ENCODE results near the gene FNDC3B. TPM values are rescaled to one million over a fixed set of nuclear protein-coding genes. Genes with fewer than 3 reads are reported as not detected.
A peak's percentile ranks its signal among the peaks of the same experiment; 100 is the strongest.

FNDC3B gene
- total RNA-seq, 1 experiment from 2014 or later, result 173 TPM

DNA sequence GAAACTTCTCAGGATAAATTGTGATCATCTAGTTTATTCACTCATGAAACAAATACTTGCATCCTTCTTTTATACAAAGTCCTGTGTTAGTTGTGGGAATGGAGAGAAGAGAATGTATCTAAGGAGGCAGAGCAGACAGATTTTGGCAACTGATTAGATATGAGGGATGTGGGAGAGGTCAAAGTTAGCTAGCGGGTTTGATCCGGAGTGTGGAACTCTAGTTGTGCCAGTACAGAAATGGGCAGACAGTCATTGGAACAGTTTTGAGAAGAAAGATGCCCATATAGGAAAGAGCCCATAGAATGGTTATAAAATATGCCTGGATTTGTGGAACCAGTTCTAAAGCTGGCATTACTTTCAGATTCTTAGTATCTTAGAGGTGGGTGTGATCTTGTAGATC lies 141.1 kb downstream of the FNDC3B start:
- intact Hi-C loops (cut with micrococcal nuclease; ENCODE audit: unreplicated experiment) (no loop called here), in situ Hi-C loops (cut with HindIII; ENCODE audit: low pct_unique_long_range_greater_than_20kb, low sequenced_read_pairs) (no loop called here)
- ATAC-seq (no peak), DNase-seq (ENCODE audit: low read depth, low spot score) (no peak)
- BruUV-seq (replicated peaks), result no TSS peak
- Histone ChIP-seq H3K27ac (ENCODE audit: low read length) (peak overlapping the region; percentile 36), H3K27me3 (ENCODE audit: control insufficient read depth, insufficient read depth, low read length) (no peaks in the 10 kb centered on the region), H3K36me3 (ENCODE audit: control insufficient read depth, insufficient read depth, low read length) (no peaks in the 10 kb centered on the region), H3K4me1 (ENCODE audit: control insufficient read depth, insufficient read depth, low read length) (peaks cover 59% of the 10 kb centered on the region), H3K4me3 (ENCODE audit: low read depth in 2 of 2, low read length in 2 of 2) (no peak overlapping the region), H3K9me3 (ENCODE audit: control insufficient read depth, insufficient read depth, low read depth, low read length) (no peaks in the 10 kb centered on the region)
- ChIA-PET CTCF (no interaction called here), POLR2A (interaction anchor here (0.6 kb wide), 1 partner anchor 517 kb away, joined by 7 read pairs; no protein-coding TSS in a partner anchor)
- TF ChIP-seq, protein P1, sequence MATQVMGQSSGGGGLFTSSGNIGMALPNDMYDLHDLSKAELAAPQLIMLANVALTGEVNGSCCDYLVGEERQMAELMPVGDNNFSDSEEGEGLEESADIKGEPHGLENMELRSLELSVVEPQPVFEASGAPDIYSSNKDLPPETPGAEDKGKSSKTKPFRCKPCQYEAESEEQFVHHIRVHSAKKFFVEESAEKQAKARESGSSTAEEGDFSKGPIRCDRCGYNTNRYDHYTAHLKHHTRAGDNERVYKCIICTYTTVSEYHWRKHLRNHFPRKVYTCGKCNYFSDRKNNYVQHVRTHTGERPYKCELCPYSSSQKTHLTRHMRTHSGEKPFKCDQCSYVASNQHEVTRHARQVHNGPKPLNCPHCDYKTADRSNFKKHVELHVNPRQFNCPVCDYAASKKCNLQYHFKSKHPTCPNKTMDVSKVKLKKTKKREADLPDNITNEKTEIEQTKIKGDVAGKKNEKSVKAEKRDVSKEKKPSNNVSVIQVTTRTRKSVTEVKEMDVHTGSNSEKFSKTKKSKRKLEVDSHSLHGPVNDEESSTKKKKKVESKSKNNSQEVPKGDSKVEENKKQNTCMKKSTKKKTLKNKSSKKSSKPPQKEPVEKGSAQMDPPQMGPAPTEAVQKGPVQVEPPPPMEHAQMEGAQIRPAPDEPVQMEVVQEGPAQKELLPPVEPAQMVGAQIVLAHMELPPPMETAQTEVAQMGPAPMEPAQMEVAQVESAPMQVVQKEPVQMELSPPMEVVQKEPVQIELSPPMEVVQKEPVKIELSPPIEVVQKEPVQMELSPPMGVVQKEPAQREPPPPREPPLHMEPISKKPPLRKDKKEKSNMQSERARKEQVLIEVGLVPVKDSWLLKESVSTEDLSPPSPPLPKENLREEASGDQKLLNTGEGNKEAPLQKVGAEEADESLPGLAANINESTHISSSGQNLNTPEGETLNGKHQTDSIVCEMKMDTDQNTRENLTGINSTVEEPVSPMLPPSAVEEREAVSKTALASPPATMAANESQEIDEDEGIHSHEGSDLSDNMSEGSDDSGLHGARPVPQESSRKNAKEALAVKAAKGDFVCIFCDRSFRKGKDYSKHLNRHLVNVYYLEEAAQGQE (IDR thresholded peaks at IDR 0.05; ENCODE audit: insufficient read depth in 1 of 2, low read depth in 2 of 2, low read length in 1 of 2), result no peak
- no peak for TF ChIP-seq TCF7L2 (IDR thresholded peaks at IDR 0.05; ENCODE audit: low read depth, low read length)
- TF ChIP-seq, protein P2, sequence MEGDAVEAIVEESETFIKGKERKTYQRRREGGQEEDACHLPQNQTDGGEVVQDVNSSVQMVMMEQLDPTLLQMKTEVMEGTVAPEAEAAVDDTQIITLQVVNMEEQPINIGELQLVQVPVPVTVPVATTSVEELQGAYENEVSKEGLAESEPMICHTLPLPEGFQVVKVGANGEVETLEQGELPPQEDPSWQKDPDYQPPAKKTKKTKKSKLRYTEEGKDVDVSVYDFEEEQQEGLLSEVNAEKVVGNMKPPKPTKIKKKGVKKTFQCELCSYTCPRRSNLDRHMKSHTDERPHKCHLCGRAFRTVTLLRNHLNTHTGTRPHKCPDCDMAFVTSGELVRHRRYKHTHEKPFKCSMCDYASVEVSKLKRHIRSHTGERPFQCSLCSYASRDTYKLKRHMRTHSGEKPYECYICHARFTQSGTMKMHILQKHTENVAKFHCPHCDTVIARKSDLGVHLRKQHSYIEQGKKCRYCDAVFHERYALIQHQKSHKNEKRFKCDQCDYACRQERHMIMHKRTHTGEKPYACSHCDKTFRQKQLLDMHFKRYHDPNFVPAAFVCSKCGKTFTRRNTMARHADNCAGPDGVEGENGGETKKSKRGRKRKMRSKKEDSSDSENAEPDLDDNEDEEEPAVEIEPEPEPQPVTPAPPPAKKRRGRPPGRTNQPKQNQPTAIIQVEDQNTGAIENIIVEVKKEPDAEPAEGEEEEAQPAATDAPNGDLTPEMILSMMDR (IDR thresholded peaks at IDR 0.05), result no peak
- no peak for TF ChIP-seq POLR2AphosphoS5 (IDR thresholded peaks at IDR 0.05; ENCODE audit: low read depth, low read length)
- TF ChIP-seq SIN3A (IDR thresholded peaks at IDR 0.05; ENCODE audit: borderline replicate concordance, insufficient read depth, low read depth, low read length), result no peak

DNA sequence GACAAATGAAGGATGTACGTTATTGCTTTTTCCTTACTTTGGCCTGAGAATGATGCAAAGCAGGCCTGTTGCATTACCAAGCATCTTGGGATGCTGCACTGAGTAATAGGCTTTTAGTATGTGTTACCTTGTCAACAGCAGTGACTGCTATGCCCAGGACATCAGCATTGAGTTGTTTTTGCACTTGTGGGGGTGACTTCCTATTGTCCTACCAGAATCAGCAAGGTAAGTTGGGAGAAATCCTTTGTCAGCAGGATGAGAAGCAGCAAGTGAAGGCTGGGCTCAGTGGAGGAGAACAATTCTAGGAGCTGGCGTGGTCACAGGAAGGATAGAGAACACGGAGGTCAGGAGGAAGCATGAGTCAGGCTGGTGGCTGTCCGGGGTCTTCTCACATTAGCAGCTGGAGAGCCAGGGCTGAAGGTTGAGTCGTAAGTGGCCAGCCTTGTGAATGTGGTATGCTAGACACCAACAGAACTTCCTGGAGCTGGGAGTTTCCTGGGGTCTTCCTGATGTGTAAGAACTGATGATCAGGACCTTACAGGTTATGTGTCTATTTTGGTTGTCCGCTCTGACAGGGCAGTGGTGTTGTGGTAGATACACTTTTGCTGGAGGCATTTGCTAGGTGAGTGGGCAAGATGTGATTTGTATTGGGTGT lies 142.7 kb downstream of the FNDC3B start:
- no TSS peak for BruUV-seq (replicated peaks)
- Histone ChIP-seq H3K9me3 (ENCODE audit: control insufficient read depth, insufficient read depth, low read depth, low read length) (no peaks in the 10 kb centered on the region), H3K4me1 (ENCODE audit: control insufficient read depth, insufficient read depth, low read length) (peaks cover 51% of the 10 kb centered on the region), H3K4me3 (ENCODE audit: low read depth in 2 of 2, low read length in 2 of 2) (no peak overlapping the region), H3K36me3 (ENCODE audit: control insufficient read depth, insufficient read depth, low read length) (no peaks in the 10 kb centered on the region), H3K27ac (ENCODE audit: low read length) (peak overlapping the region; percentile 68), H3K27me3 (ENCODE audit: control insufficient read depth, insufficient read depth, low read length) (no peaks in the 10 kb centered on the region)
- POLR2A ChIA-PET, result interaction anchor here (0.5 kb wide), 1 partner anchor 11 kb away, joined by 3 read pairs; no protein-coding TSS in a partner anchor
- ATAC-seq (peak; percentile 71), DNase-seq (ENCODE audit: low read depth, low spot score) (no peak)
- in situ Hi-C loops (cut with HindIII; ENCODE audit: low pct_unique_long_range_greater_than_20kb, low sequenced_read_pairs) (no loop called here), intact Hi-C loops (cut with micrococcal nuclease; ENCODE audit: unreplicated experiment) (no loop called here)
- TF ChIP-seq TCF7L2 (IDR thresholded peaks at IDR 0.05; ENCODE audit: low read depth, low read length) (no peak), SIN3A (IDR thresholded peaks at IDR 0.05; ENCODE audit: borderline replicate concordance, insufficient read depth, low read depth, low read length) (no peak), POLR2AphosphoS5 (IDR thresholded peaks at IDR 0.05; ENCODE audit: low read depth, low read length) (no peak)
- TF ChIP-seq, protein P2 (IDR thresholded peaks at IDR 0.05), result no peak
- TF ChIP-seq, protein P1 (IDR thresholded peaks at IDR 0.05; ENCODE audit: insufficient read depth in 1 of 2, low read depth in 2 of 2, low read length in 1 of 2), result no peak
- CTCF ChIA-PET, result interaction anchor here (0.7 kb wide), 1 partner anchor 109 kb away, joined by 3 read pairs; no protein-coding TSS in a partner anchor
